Adrenal gland (tissue), 12 donors: ENCODE results near the gene ESAM. TPM values are rescaled to one million over a fixed set of nuclear protein-coding genes. Genes with fewer than 3 reads are reported as not detected.

Source experiments
- DNase-seq, 7 donors: peaks; one replicate each; pipeline ENCODE4 v3.0.0-alpha.2; 2019 to 2020
- H3K27ac ChIP-seq, 5 donors: fragments of 200-600 bp; sonication (generic) in 4 of 5; 1 replicate in 3 of 5; 2 replicates in 2 of 5; pipeline versions ENCODE4 v1.5.1 to v1.8.0; 2016 to 2020; ENCODE audit warnings: mild to moderate bottlenecking in 1 of 5
- H3K27me3 ChIP-seq: fragments of 200-600 bp; 2 replicates; pipeline ENCODE4 v1.8.0; 2021
- H3K36me3 ChIP-seq, 2 donors: fragments of 200-600 bp; replicated peaks in 1 of 2; 1 replicate in 1 of 2; 2 replicates in 1 of 2; pipeline versions ENCODE4 v1.5.1 to v1.8.0; 2018 to 2022
- H3K4me1 ChIP-seq, 2 donors: fragments of 200-600 bp; replicated peaks in 1 of 2; 1 replicate in 1 of 2; 2 replicates in 1 of 2; pipeline versions ENCODE4 v1.5.1 to v1.8.0; 2018 to 2021
- H3K4me3 ChIP-seq, 4 donors: fragments of 200-600 bp; sonication (generic) in 3 of 4; one replicate each; pipeline ENCODE4 v1.5.1; 2016 to 2018
- H3K9me3 ChIP-seq, 3 donors: fragments of 200-600 bp; sonication (generic) in 1 of 3; replicated peaks in 1 of 3; 1 replicate in 2 of 3; 2 replicates in 1 of 3; pipeline versions ENCODE4 v1.5.1 to v1.8.0; 2016 to 2021
- CTCF ChIP-seq, 6 experiments: fragments of 450-650 bp in 4 of 6; fragments of 200-600 bp in 2 of 6; sonication (generic) in 1 of 6; IDR thresholded peaks; 1 replicate in 5 of 6; 2 replicates in 1 of 6; pipeline versions ENCODE4 v1.5.1 to v1.8.0; 2016 to 2021; ENCODE audit warnings: antibody characterized with exemption in 6 of 6, mild to moderate bottlenecking in 2 of 6, moderate library complexity in 1 of 6
- POLR2A ChIP-seq, 2 donors: fragments of 450-650 bp; IDR thresholded peaks; one replicate each; pipeline ENCODE4 v1.6.1; 2017; ENCODE audit warnings: antibody characterized with exemption in 2 of 2, mild to moderate bottlenecking in 2 of 2, moderate library complexity in 1 of 2
- WGBS, 4 donors: extraction: QIAGEN DNeasy Blood & Tissue Kit in 2 of 4; methylation state at CpG; one replicate each; pipeline versions ENCODE4 v1.1.5 to v1.1.7; 2013 to 2017; 5-methylcytosine and 5-hydroxymethylcytosine counted together
- intact Hi-C, 2 donors: fragments of 100-400 bp; cut with DNase I; formaldehyde crosslinking; loops; one replicate each; pipeline versions ENCODE4 v1.14.1 to v1.15.0; 2022 to 2023
- polyA plus RNA-seq, 3 donors: library from polyadenylated mRNA; stranded (reverse); fragments of 200-250 nt in 2 of 3; fragments of 350-450 nt in 1 of 3; fragmentation: Illumina TruSeq in 1 of 3; extraction: RNeasy Lipid Tissue Mini Kit (QIAGEN cat#74804) in 1 of 3; gene quantifications; one replicate each; pipeline ENCODE4 v1.2.3, GENCODE V29; 2013 to 2014
- total RNA-seq, 9 donors: library from RNA; depleted of rRNA in 4 of 9; stranded (reverse); fragments of >200 nt in 4 of 9; fragments of 120-200 nt in 1 of 9; fragmentation: NEBNext Ultra II Directional in 1 of 9; extraction: Animal tissue kit (Norgen Biotek cat#: 25700) in 1 of 9; gene quantifications; one replicate each; pipeline versions ENCODE4 v1.1.0 to v1.2.4, GENCODE V29; 2013 to 2023
- donor health status: healthy with polysubstance abuse.
- donor health status: Bipolar disorder and iron deficiency.
- donor health status: DM: yes; HTN: yes; CAD: no.
- donor health status: DM: no; HTN: no; CAD: no.
- donor health status: DM: no; HTN: no; CAD: no.
- donor health status: DM: yes; HTN: yes; CAD: no.

Gene ESAM
- total and polyA plus RNA-seq, 12 donors = 8.2 to 36.9 (median 29.2) TPM

GRCh38 chr11:124751391-124751740 lies 10.7 kb downstream of the ESAM start:
- Histone ChIP-seq H3K4me1 (peaks cover 3% of the 10 kb centered on the region in 2 donors), H3K27ac (no peak overlapping the region), H3K9me3 (no peaks in the 10 kb centered on the region), H3K27me3 (peaks cover 35% of the 10 kb centered on the region), H3K4me3 (no peak overlapping the region), H3K36me3 (no peaks in the 10 kb centered on the region)
- no peak for DNase-seq
- 46 to 53% (median 51%) methylated on average over 4 to 11 of the region's 11 CpGs for WGBS, 4 donors
- TF ChIP-seq CTCF (IDR thresholded peaks at IDR 0.05) = no peak
- no peak for TF ChIP-seq POLR2A (IDR thresholded peaks at IDR 0.05)
- intact Hi-C loops = no loop called here

- H3K36me3 ChIP-seq = no peaks in the 10 kb centered on the region
- no peaks in the 10 kb centered on the region for H3K9me3 ChIP-seq
- intact Hi-C loops = no loop called here
- 55 to 70% (median 63%) methylated on average over 1 of the region's 1 CpG for WGBS, 4 donors
- no peak overlapping the region for H3K27ac ChIP-seq
- H3K27me3 ChIP-seq = peaks cover 46% of the 10 kb centered on the region
- H3K4me3 ChIP-seq = no peak overlapping the region
- no peak for DNase-seq
- peaks cover 9 to 13% of the 10 kb centered on the region in 2 donors for H3K4me1 ChIP-seq
- TF ChIP-seq CTCF (IDR thresholded peaks at IDR 0.05) (no peak), POLR2A (IDR thresholded peaks at IDR 0.05) (no peak)
Observed at GRCh38 chr11:124749912-124750311, 12.2 kb downstream of the ESAM start.

- intact Hi-C loops = no loop called here
- H3K9me3 ChIP-seq = no peaks in the 10 kb centered on the region
- H3K27me3 ChIP-seq = peaks cover 58% of the 10 kb centered on the region
- H3K36me3 ChIP-seq = no peaks in the 10 kb centered on the region
- TF ChIP-seq CTCF (IDR thresholded peaks at IDR 0.05) (no peak), POLR2A (IDR thresholded peaks at IDR 0.05) (no peak)
- peak overlapping the region in 1 of 5 donors; percentile 64 for H3K27ac ChIP-seq
- DNase-seq = peak in 2 of 7 donors; percentile 26 to 42
- H3K4me1 ChIP-seq = peaks cover 9 to 13% of the 10 kb centered on the region in 2 donors
- H3K4me3 ChIP-seq = no peak overlapping the region
- WGBS, 4 donors = 30 to 38% (median 35%) methylated on average over 8 to 12 of the region's 12 CpGs
Observed at GRCh38 chr11:124748481-124749343, 13.4 kb downstream of the ESAM start.

- H3K4me3 ChIP-seq = no peak overlapping the region
- DNase-seq = no peak
- H3K27me3 ChIP-seq = peaks cover 65% of the 10 kb centered on the region
- H3K4me1 ChIP-seq = peaks cover 9 to 13% of the 10 kb centered on the region in 2 donors
- H3K9me3 ChIP-seq = no peaks in the 10 kb centered on the region
- peak overlapping the region in 1 of 5 donors; percentile 64 for H3K27ac ChIP-seq
- intact Hi-C loops = no loop called here
- TF ChIP-seq POLR2A (IDR thresholded peaks at IDR 0.05) (no peak), CTCF (IDR thresholded peaks at IDR 0.05) (no peak)
- 45 to 62% (median 46%) methylated on average over 7 of the region's 7 CpGs for WGBS, 4 donors
- no peaks in the 10 kb centered on the region for H3K36me3 ChIP-seq
Observed at GRCh38 chr11:124748100-124748418, 14.0 kb downstream of the ESAM start.
